HG03520 (cell line): ENCODE measurements around the gene RFX8.
"Not testable (repeated sequence)": the region's sequence is repeated elsewhere in the genome, so short reads cannot be mapped to it uniquely, and the experiment has no call there.

Source experiments
- ATAC-seq: cut with Tn5 transposase; IDR thresholded peaks from one replicate; pipeline ENCODE4 v1.9.1; 2021; ENCODE audit warnings: mild to moderate bottlenecking, moderate library complexity; ENCODE audit not compliant: unreplicated experiment

RFX8 gene

DNA sequence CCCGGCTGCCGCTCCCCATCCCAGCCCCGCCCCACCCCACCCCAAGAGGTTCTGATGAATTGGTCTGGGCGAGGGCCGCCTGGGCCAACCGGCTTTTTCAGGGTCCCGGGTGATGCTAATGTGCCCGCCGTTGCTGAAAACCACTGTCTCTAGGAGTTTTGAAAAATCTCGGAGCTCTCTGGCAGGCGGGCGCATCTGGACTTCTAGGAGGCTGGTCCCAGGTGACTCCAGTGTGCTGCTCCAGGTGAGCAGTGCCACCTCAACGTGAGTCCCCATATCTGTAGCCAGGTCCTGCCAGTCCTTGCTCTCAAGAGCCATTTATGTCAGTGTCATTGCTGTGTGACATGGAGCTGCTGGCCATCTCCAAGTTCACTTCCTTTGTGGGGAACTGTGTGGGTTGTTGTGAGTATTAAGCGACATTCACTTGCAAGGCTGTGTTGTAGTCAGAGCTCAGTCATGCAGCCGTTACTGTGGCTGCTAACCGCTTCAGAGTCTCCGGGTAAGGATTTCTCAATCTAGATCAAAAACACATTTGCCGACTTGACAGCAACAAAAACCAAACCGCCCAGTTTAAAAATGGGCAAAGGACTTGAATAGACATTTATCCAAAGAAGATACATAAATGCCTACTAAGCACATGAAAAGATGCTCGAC lies at the start of gene RFX8:
Gene RFX8, minus strand, starts transcription at position 382 of the 654 bp plus-strand sequence. CDS start 8,264 bp downstream, outside the sequence.
- no peak for ATAC-seq

DNA sequence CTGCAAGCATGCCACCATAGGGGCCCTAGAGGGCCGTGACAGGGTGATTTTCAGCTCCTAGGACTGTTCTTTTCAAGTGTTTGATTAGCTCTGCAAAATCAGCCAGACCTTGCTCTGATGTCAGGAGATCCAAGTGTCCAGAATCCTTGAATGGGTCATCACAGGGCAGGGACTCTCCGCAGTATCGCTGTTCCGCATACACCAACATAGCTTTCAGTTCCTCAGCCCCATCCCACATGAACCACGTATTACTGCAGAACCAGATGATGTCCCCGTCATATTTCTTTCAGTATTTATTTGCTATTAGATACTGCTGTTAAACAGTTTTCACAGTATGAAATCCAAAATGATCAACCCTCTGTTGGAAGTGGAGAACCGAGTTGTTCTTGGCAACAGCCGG lies 46.6 kb upstream of the RFX8 start:
- no peak for ATAC-seq

DNA sequence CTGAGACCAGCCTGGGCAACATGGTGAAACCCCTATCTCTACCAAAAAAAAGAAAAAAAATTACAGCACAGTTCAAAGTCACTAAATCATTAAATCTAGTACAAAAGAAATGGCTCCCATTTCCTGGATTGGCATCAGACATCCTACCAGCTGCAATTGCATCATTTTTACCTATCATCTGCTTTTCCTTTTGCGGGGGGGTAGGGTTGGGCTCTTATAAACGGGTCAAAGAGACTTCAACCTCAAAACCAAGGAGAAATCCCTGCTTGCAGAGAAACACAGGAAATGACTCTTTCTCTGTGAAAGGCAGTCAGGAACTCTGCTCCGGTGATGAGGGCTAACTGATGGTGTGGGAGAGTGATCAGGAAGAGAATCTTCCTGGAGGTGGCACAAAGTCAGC lies 45.3 kb upstream of the RFX8 start:
- no peak for ATAC-seq

DNA sequence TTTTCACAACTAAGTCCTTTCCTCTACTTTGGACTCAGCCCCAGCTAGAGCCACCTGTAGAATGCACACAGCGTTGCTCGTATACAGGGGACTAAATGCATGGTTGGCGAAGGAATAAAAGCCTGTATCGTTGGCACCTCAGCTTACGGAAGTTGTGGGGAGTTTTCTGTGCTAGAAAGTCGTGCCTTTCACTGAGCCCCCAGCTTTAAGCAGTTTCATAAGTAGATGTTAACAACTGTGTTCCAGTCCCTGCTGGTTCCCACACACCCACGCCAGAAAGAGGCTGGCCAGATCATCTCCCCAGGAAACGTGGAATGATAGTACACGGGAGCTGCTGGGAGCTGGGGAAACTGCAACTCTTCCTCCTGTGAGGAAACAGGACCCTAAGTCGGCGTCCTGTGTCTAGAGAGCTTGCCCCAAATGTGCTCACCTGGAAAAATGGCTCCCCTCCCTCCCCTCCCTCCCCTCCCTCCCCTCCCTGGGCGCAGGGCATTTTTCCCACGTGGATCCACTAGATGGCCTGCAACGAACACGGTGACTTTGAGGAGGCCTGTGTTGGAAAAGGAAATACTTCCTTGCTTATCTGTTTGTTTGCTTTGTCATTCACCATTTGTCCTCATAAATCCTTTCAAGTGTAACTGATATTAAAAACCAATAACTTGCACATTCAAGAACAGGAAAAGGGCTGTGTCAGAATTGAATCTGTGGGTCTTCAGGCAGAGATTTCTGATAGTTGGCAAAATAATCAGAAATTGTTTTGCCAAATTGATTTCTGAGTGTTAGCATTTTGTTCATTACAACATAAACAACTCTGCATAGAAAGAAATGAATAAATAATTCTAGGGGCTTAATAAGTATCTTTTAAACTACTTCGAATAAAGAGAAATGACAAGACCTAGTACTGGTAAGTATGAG lies 43.9 kb upstream of the RFX8 start:
- no peak for ATAC-seq

DNA sequence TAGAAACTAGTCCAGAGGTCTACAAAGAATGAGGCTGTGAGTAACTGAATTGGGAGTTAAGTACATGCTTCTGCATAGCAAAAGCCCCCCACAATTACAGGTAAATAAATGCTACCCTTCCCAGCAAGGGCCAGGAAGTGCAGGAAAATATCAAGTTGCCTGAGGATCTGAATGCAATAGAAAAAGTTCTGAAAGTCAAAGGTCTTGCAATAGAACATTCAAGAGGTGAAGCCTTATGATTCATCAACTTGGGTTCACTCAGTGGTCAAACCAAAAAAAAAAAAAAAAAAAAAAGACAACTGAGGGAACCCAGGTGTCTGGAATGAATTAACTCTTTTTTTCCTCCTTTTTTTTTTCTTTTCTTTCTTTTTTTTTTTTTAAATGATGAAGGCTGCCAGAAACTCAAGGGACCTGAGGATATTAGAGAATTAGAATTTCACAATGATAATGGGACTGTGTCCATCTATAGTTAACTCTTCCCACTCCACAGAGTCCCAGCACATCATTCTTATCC lies 42.9 kb upstream of the RFX8 start:
- ATAC-seq: no peak

DNA sequence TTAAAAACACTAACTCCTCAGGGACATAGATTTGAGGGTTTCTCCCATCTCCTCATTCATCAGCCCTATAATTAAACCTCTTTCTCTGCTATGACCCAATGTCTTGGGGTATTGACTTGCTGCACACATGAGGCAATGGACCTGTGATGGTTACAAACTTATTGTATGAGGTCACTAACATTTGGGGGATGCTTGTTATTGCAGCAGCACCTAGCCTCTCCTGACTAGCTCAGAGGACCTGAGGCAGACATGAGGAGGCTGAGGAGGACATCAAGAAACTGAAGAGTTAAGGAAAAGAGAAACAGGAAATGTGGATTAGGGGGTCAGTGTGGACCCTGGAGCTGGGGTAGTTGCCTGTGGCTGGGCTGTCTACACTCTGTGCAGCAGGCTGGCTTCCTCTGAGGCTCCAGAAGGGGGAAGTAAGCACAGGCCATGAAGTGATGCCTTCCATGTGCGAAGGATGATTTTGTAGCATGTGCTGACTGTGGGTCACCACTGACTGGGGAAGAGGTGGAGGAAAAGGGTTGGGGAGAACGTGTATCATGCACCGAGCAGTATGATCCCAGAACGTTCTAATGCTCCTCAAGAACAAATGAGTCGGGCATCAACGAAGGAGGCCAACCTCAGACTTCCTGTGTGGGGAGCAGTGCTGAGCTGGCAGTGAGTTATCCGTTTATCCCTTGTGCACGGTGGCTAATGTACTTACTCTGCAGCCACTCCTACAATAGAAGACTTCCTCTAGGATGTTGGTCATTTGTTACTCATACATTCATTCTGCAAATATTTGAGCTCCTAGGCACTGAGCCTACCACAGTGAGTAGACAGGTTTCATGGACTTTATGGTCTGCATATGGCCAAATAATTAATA lies 42.1 kb upstream of the RFX8 start:
- ATAC-seq: no peak

DNA sequence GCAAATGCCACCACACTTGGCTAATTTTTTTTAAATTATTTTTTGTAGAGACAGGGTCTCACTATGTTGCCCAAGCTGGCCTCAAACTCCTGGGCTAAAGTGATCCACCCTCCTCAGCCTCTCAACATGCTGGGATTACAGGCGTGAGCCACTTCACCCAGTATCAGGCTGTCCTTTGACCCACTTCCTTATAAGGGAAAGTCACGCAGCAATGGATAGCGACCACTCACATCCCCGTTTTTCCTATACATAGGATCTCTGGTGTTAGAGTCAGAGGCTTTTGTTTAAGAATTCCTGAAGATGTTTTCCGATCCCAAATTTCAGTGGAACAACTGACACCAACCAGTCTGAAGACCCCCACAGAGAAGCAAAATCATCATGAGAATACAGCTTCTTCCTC lies 41.4 kb upstream of the RFX8 start:
- ATAC-seq: no peak

DNA sequence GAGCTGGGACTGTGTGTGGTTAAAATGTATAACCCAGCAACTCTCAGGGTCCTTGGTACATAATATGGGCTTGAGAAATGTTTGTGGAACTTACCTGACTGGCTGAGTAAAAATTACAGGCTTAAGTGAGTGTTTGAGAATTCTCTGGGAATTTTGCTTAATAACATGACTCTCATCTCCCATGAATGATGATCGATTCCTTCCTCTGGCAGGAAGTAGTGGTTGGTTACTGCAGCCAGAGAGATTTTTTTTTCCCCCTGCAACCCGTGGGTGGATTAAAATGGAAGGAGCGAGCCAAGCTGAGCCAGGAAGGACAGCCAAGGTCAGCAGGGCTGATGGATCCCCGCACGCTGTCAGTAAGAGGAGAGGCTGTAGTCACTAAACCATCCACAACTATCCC lies 40.6 kb upstream of the RFX8 start:
- no peak for ATAC-seq

DNA sequence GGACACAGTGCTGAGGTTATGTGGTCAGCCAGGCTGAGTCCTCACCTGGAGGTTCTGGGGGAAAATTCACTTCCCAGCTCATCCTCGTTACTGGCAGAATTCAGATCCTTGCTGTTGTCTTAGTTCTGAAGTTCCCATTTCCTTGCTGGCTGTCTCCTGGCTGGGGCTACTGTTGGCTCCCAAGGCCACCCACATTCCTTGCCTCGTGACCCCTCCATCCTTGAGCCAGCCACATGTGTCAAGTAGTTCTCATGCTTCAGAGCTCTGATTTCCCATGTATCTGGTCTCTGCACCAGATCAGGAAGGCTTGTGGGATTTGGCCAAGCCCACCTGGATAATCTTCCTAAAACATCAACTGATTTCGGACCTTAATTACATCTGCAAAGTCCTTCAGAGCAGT lies 38.1 kb upstream of the RFX8 start:
- ATAC-seq: no peak

DNA sequence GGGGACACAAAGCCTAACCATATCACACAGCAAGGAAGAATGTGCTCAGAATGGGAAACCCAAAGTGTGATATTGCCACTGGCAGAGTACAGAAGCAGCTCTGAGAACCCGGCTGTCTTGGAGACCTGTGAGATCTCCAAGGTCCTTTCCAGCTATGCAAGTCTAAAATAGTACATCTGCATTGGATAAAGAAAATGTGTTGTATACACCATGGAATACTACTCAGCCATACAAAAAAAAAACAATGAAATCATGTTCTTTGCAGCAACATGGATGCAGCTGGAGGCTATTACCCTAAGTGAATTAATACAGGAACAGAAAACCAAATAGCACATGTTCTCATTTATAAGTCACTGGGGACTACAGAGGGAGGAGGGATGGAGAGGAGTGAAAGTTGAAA lies 36.5 kb upstream of the RFX8 start:
- ATAC-seq: no peak

DNA sequence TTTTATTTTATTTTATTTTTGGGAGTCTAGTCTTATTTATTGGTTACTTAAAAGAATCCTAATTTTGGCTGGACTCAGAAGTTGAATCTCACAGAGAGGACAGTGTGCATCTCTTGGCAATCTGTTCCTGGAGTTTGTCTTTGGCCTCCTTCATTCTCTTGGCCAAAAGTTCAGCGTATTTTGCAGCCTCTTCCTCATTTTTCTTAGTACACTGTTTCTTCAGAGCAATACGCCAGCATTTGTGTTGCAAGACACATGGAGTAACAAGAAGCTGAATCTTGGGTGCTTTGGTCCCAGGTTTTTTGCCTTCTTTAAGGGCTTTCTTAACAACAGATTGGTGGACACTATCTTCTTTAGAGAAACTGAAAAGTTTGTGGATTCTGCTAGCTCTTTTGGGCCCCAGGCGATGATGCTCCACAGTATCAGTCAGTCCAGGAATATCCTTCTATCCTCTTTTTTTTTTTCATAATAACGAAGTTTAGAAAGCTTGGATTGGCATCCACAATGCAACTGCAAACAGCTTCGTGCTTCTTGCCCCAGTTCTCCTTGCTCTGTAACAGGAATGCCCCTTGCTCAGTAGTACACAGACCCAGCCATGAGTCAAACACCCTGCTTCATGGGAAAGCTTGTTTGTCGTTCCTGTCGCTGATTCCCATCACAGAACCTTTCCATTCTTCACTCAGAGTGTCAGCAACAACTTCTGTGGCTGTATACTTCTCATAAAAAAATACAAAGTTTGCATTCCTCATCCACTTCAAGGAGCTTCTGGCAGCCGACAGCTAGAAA lies 34.8 kb upstream of the RFX8 start:
- ATAC-seq: no peak

DNA sequence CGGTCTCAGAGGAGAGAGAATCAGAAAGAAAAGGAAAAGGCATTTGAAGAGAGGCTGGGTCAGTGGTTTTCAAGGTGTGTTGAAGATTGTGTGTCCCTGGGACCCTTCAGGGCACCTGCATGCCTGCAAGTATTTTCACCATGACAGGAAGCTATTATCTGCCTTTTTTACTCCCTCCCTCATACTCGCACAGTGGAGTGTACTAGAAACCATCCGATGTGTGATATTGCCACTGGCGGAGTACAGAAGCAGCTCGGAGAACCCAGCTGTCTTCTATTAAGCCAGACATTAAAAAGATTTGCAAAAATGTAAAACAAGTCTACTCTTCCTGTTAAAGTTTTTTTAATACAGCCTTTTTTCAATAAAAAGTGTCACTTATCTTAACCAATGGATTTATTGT lies 33.7 kb upstream of the RFX8 start:
- ATAC-seq: no peak

DNA sequence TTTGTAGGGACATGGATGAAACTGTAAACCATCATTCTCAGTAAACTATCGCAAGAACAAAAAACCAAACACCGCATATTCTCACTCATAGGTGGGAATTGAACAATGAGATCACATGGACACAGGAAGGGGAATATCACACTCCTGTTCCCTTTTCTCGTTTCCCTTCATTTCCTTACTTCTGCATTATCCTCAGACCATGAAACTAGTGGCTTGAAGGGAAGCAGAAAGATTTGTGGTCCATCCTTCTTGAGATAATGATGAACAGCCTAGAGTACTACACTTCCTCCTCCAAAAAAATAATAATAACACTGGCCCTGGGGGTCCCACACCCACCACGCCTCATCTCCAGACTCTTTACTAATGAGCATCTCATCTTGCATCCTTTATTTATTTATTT lies 30.4 kb upstream of the RFX8 start:
- not testable (repeated sequence) for ATAC-seq

DNA sequence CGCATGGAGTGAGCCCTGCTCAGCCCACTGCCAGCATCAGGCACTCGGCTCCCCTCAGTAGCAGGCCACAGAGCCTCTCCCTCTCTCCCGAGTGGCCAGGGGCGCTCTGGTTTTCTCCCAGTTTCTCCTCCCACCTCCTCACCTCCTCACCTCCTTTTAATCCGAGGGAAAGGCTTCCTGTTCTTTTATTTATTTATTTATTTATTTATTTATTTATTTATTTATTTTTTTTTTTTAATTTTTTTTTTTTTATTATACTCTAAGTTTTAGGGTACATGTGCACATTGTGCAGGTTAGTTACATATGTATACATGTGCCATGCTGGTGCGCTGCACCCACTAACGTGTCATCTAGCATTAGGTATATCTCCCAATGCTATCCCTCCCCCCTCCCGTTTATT lies 29.8 kb upstream of the RFX8 start:
- not testable (repeated sequence) for ATAC-seq

DNA sequence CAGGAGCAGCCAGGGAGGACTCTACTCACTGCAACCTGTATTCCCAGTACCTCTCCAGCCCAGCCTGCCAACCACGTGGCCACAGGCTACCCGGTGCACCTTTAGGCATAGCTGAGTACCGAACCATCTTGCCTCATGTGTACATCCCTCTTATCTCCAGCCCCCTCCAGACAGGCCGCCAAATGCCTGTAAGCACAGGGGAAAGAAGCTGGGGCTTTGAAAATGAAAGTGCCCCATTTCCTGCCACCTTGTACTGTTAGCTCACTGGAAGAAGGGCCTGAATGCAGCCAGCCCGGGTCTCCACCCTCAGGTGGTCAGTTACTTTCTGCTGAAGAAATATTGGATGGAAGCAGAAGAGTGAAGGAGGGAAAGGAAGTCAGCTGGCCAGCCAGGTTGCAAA lies 27.2 kb upstream of the RFX8 start:
- ATAC-seq: no peak

DNA sequence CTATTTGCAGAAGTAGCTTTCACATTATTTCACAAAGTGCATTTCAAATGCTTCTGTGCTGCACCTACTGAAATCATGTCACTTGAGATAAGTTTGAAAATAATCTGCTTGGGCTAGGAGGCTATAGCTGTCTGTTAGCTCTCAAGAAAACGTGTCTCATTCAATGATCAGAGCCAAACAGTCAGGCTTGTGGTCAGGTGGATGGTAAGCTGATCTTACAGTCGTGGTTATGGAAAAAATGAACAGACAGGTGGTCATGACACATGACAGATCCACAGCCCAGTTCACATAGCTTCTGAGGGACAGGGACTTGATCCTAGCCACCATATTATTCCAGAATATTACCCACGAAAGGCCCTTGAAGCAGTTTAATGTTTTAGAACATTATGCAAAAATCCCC lies 26.5 kb upstream of the RFX8 start:
- no peak for ATAC-seq

DNA sequence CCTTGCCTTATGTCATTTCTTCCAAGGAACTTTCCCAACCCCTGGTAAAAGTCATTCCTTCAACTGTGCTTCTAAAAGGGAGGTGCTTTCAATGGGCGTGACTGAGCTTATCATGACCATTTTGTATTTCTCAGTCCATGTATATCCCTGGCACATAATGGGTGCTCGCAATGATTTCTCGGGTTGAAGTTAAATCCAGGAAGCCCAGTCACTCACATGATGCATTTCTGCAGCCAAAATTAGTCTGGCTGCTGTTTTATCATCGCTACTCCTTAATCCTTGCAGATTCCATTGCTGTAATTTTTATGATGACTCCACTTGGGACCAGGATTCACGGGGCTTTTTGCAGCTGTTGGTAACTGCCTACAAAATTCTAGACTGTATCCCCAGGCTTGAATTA lies 25.9 kb upstream of the RFX8 start:
- ATAC-seq: no peak

DNA sequence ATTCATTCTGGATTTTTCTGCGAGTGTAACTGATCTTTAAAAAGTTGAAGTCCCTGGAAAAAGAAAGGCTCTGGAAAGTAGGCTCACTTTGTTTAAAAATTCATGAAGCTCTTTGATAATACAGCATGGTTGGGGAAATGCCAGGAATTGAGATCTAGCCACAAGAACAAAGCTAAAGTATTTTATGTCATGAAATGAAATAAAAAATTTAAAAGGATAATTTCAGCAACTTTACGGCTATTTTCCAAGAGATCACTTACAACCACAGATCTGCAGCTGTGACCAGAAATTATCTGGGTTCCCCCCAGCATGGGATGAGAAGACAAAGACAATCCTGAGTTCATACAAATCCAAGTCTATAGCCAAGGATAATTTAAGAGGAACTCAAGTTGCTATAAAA lies 25.3 kb upstream of the RFX8 start:
- ATAC-seq: no peak

DNA sequence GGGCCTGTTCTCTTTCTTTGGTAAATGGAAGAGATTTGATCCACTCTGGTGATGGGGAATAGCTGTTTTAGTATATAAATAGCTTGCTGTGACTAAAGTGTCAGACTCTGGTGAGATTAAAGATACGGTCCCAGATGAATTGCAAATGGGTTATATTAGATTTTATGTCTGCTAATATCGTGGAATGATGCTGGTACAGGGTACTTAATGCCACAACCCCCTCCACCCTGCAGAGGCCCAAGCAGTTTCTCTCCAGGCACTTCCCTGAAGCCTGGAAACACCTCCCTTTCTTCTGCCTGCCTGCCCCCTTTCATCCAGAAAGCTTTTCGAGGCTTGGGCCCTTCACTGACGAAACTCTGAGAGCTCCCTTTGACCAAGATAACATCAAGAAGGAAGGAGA lies 21.4 kb upstream of the RFX8 start:
- no peak for ATAC-seq

DNA sequence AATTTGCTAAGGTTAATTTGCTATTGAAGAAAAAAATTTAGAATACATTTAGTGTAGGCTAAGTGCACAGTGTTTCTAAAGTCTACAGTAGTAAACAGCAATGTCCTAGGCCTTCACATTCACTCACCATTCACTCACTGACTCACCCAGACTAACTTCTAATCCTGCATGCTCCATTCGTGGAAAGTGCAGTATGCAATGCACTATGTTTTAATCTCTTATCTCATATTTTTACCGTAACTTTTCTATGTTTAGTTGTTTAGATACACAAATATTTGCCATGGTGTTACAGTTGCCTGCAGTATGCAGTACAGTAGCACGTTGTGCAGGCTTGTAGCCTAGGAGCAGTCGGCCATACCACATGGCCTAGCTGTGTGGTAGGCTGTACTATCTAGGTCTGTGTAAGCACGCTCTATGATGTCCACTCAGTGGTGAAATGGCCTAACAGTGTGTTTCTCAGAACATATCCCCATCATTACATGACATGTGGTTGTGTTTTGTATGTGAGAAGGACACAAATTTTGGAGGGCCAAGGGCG lies 18.1 kb upstream of the RFX8 start:
- no peak for ATAC-seq
